Stimulated activated CD4-positive, alpha-beta T cell treated with anti-CD3 and anti-CD28 coated beads, TNF-alpha, amount 100 ng/mL, for 24 hours (primary cell): ENCODE measurements around the gene RALGPS2.

Source experiments
- DNase-seq, 3 experiments: peaks; one replicate each; pipeline ENCODE4 v3.0.0-alpha.2; 2020; ENCODE audit warnings: low read depth in 3 of 3

The RALGPS2 gene

GRCh38 chr1:178724728-178725465, at the start of gene RALGPS2:
Gene RALGPS2 (plus strand): TSS chr1:178725244. CDS start chr1:178776765, 51,521 bp downstream.
- peak; percentile 17 to 58 (median 40) for DNase-seq

GRCh38 chr1:178679237-178679636, 45.8 kb upstream of the RALGPS2 start:
- no peak for DNase-seq

- DNase-seq = no peak
Observed at GRCh38 chr1:178682429-178682828, 42.6 kb upstream of the RALGPS2 start.

GRCh38 chr1:178682886-178683285, 42.2 kb upstream of the RALGPS2 start:
- no peak for DNase-seq

GRCh38 chr1:178683291-178683690, 41.8 kb upstream of the RALGPS2 start:
- DNase-seq = no peak

GRCh38 chr1:178684111-178684510, 40.9 kb upstream of the RALGPS2 start:
- no peak for DNase-seq

- no peak for DNase-seq
Observed at GRCh38 chr1:178684542-178685000, 40.5 kb upstream of the RALGPS2 start.

- no peak for DNase-seq
Observed at GRCh38 chr1:178686407-178686806, 38.6 kb upstream of the RALGPS2 start.

GRCh38 chr1:178688244-178688643, 36.8 kb upstream of the RALGPS2 start:
- DNase-seq = no peak

GRCh38 chr1:178689769-178690168, 35.3 kb upstream of the RALGPS2 start:
- DNase-seq = no peak

GRCh38 chr1:178690496-178690895, 34.5 kb upstream of the RALGPS2 start:
- DNase-seq = no peak

GRCh38 chr1:178692564-178693327, 32.3 kb upstream of the RALGPS2 start:
- no peak for DNase-seq

GRCh38 chr1:178693366-178693765, 31.7 kb upstream of the RALGPS2 start:
- DNase-seq = no peak

- DNase-seq = no peak
Observed at GRCh38 chr1:178694923-178695525, 30.0 kb upstream of the RALGPS2 start.

- DNase-seq = no peak
Observed at GRCh38 chr1:178702146-178702545, 22.9 kb upstream of the RALGPS2 start.

- DNase-seq = no peak
Observed at GRCh38 chr1:178704833-178705232, 20.2 kb upstream of the RALGPS2 start.

GRCh38 chr1:178706432-178706831, 18.6 kb upstream of the RALGPS2 start:
- DNase-seq = no peak

GRCh38 chr1:178713259-178713658, 11.8 kb upstream of the RALGPS2 start:
- DNase-seq = no peak

- no peak for DNase-seq
Observed at GRCh38 chr1:178714453-178714852, 10.6 kb upstream of the RALGPS2 start.

- no peak for DNase-seq
Observed at GRCh38 chr1:178716111-178716510, 8.9 kb upstream of the RALGPS2 start.

- no peak for DNase-seq
Observed at GRCh38 chr1:178718520-178718919, 6.5 kb upstream of the RALGPS2 start.

GRCh38 chr1:178723546-178723945, 1.5 kb upstream of the RALGPS2 start:
- DNase-seq = no peak

- no peak for DNase-seq
Observed at GRCh38 chr1:178724376-178724727, 692 bp upstream of the RALGPS2 start.
